Ishikawa (cell line): Measurements from ENCODE around the gene PRR35.

Source experiments
- CEBPB ChIP-seq: IDR thresholded peaks from 2 replicates; pipeline ENCODE4 v1.6.1; 2012
- CREB1 ChIP-seq: IDR thresholded peaks from 2 replicates; pipeline ENCODE4 v1.6.1; 2012; ENCODE audit warnings: low read depth
- EGR1 ChIP-seq: IDR thresholded peaks from 2 replicates; pipeline ENCODE4 v1.6.1; 2012
- EP300 ChIP-seq: IDR thresholded peaks from 2 replicates; pipeline ENCODE4 v1.6.1; 2012; ENCODE audit warnings: borderline replicate concordance
- FOXM1 ChIP-seq: IDR thresholded peaks from 2 replicates; pipeline ENCODE4 v1.6.1; 2012; ENCODE audit warnings: low read depth, borderline replicate concordance
- NFIC ChIP-seq: IDR thresholded peaks from 2 replicates; pipeline ENCODE4 v1.6.1; 2012
- RAD21 ChIP-seq: IDR thresholded peaks from 2 replicates; pipeline ENCODE4 v1.6.1; 2012; ENCODE audit warnings: low read depth
- REST ChIP-seq: IDR thresholded peaks from 2 replicates; pipeline ENCODE4 v1.6.1; 2012; ENCODE audit warnings: low read depth, mild to moderate bottlenecking
- TAF1 ChIP-seq: IDR thresholded peaks from 2 replicates; pipeline ENCODE4 v1.6.1; 2012; ENCODE audit warnings: low read depth, mild to moderate bottlenecking
- TCF12 ChIP-seq: IDR thresholded peaks from 2 replicates; pipeline ENCODE4 v1.6.1; 2012; ENCODE audit warnings: low read depth
- TEAD4 ChIP-seq: IDR thresholded peaks from 2 replicates; pipeline ENCODE4 v1.6.1; 2012
- YY1 ChIP-seq: IDR thresholded peaks from 2 replicates; pipeline ENCODE4 v1.6.1; 2012; ENCODE audit warnings: low read depth
- ZBTB7A ChIP-seq: IDR thresholded peaks from 2 replicates; pipeline ENCODE4 v1.6.1; 2012; ENCODE audit warnings: low read depth
- TF ChIP-seq, protein P1 (sequence below): IDR thresholded peaks from 2 replicates; pipeline ENCODE4 v1.6.1; 2012
- TF ChIP-seq, protein P2 (sequence below): IDR thresholded peaks from 2 replicates; pipeline ENCODE4 v1.6.1; 2012

PRR35 gene

GRCh38 chr16:578232-578869, 18.2 kb downstream of the PRR35 start:
- TF ChIP-seq TEAD4 (no peak), TCF12 (no peak), REST (no peak), FOXM1 (no peak), YY1 (no peak), EGR1 (no peak), CREB1 (no peak), EP300 (no peak), CEBPB (no peak), RAD21 (no peak), ZBTB7A (no peak)
- TF ChIP-seq, protein P1, sequence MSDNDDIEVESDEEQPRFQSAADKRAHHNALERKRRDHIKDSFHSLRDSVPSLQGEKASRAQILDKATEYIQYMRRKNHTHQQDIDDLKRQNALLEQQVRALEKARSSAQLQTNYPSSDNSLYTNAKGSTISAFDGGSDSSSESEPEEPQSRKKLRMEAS: no peak
- TF ChIP-seq, protein P2, sequence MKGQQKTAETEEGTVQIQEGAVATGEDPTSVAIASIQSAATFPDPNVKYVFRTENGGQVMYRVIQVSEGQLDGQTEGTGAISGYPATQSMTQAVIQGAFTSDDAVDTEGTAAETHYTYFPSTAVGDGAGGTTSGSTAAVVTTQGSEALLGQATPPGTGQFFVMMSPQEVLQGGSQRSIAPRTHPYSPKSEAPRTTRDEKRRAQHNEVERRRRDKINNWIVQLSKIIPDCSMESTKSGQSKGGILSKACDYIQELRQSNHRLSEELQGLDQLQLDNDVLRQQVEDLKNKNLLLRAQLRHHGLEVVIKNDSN: no peak

GRCh38 chr16:578870-579405, 18.7 kb downstream of the PRR35 start:
- no peak for TF ChIP-seq EGR1
- TF ChIP-seq RAD21: peak; percentile 62; the same call in 1 of the 2 replicates

GRCh38 chr16:580141-580945, 20.1 kb downstream of the PRR35 start:
- TF ChIP-seq REST: no peak
- TF ChIP-seq ZBTB7A: no peak
- no peak for TF ChIP-seq RAD21
- no peak for TF ChIP-seq YY1
- TF ChIP-seq TEAD4: no peak
- no peak for TF ChIP-seq FOXM1
- no peak for TF ChIP-seq CREB1
- TF ChIP-seq, protein P2: no peak
- TF ChIP-seq EGR1: no peak
- TF ChIP-seq, protein P1: no peak
- no peak for TF ChIP-seq TCF12
- no peak for TF ChIP-seq CEBPB
- TF ChIP-seq EP300: no peak
- TF ChIP-seq TAF1: no peak
- no peak for TF ChIP-seq NFIC

- TF ChIP-seq TAF1 (no peak), FOXM1 (no peak), CEBPB (no peak), TEAD4 (no peak), EGR1 (no peak), CREB1 (no peak), REST (no peak), EP300 (no peak), TCF12 (no peak), RAD21 (no peak), YY1 (no peak), NFIC (no peak)
- TF ChIP-seq, protein P2: no peak
- TF ChIP-seq, protein P1: no peak
Measured at GRCh38 chr16:580946-581498, 20.8 kb downstream of the PRR35 start.
